Neutrophil (primary cell): Measurements from ENCODE around the gene ANTXRL.
"Not testable (repeated sequence)": the region's sequence is repeated elsewhere in the genome, so short reads cannot be mapped to it uniquely, and the experiment has no call there.

Experiments used
- H3K27ac ChIP-seq: fragments of 200-600 bp; sonication (generic); 2 replicates; pipeline ENCODE4 v1.5.1; 2016; ENCODE audit warnings: mild to moderate bottlenecking, moderate library complexity
- H3K27me3 ChIP-seq: fragments of 200-600 bp; sonication (generic); 2 replicates; pipeline ENCODE4 v1.6.0; 2016; ENCODE audit warnings: mild to moderate bottlenecking
- H3K36me3 ChIP-seq: fragments of 200-600 bp; sonication (generic); 2 replicates; pipeline ENCODE4 v1.5.1; 2017
- H3K4me1 ChIP-seq, 2 experiments: fragments of 200-600 bp in 1 of 2; sonication (generic) in 1 of 2; 1 replicate in 1 of 2; 2 replicates in 1 of 2; pipeline versions ENCODE4 v1.5.1 to v1.6.1; 2013 to 2016; ENCODE audit warnings: low read depth in 1 of 2, low read length in 1 of 2, mild to moderate bottlenecking in 1 of 2, moderate library complexity in 1 of 2; ENCODE audit not compliant: control insufficient read depth in 1 of 2, insufficient read depth in 1 of 2
- H3K4me3 ChIP-seq, 2 experiments: fragments of 200-600 bp in 1 of 2; sonication (generic) in 1 of 2; 1 replicate in 1 of 2; 2 replicates in 1 of 2; pipeline ENCODE4 v1.5.1; 2013 to 2016; ENCODE audit warnings: low read depth in 1 of 2, low read length in 1 of 2, mild to moderate bottlenecking in 1 of 2, moderate library complexity in 1 of 2
- H3K9me3 ChIP-seq: fragments of 200-600 bp; sonication (generic); 2 replicates; pipeline ENCODE4 v1.5.1; 2016
- TF ChIP-seq, protein P1 (sequence below): fragments of 200-600 bp; sonication (generic); IDR thresholded peaks from 2 replicates; pipeline ENCODE4 v1.5.1; 2016; ENCODE audit warnings: antibody characterized with exemption

ANTXRL gene

DNA sequence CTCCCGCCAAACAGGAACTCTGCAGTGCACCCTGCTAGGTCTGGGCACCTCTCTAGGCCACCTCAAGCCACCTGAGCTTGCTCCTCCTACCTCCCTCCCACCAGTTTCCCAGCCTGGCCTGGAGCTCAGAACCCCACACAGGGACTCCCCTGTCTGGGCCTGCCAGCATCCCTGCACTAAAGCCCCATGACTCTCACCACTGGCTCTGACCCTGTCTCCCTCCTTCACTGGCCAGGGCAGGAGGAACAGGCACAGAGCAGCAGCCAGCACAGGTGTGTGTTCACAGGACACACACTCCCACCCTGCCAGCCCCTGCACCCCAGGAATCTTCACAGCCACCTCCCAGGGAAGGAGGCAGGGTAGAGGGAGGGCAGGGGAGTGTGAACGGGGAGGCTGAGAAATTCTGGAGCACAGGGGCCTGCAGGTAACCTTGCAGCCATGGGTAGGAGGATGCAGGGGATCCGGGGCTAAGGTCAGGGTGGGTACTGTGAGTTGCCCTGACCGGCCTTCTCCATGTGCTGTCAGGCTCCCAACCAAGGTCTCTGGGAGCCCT, 13.9 kb upstream of the ANTXRL start:
- Histone ChIP-seq H3K4me1 (no peaks in the 10 kb centered on the region), H3K27me3 (peaks cover 29% of the 10 kb centered on the region), H3K36me3 (no peaks in the 10 kb centered on the region), H3K9me3 (no peaks in the 10 kb centered on the region), H3K4me3 (no peak overlapping the region), H3K27ac (no peak overlapping the region)
- TF ChIP-seq, protein P1, sequence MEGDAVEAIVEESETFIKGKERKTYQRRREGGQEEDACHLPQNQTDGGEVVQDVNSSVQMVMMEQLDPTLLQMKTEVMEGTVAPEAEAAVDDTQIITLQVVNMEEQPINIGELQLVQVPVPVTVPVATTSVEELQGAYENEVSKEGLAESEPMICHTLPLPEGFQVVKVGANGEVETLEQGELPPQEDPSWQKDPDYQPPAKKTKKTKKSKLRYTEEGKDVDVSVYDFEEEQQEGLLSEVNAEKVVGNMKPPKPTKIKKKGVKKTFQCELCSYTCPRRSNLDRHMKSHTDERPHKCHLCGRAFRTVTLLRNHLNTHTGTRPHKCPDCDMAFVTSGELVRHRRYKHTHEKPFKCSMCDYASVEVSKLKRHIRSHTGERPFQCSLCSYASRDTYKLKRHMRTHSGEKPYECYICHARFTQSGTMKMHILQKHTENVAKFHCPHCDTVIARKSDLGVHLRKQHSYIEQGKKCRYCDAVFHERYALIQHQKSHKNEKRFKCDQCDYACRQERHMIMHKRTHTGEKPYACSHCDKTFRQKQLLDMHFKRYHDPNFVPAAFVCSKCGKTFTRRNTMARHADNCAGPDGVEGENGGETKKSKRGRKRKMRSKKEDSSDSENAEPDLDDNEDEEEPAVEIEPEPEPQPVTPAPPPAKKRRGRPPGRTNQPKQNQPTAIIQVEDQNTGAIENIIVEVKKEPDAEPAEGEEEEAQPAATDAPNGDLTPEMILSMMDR: no peak

DNA sequence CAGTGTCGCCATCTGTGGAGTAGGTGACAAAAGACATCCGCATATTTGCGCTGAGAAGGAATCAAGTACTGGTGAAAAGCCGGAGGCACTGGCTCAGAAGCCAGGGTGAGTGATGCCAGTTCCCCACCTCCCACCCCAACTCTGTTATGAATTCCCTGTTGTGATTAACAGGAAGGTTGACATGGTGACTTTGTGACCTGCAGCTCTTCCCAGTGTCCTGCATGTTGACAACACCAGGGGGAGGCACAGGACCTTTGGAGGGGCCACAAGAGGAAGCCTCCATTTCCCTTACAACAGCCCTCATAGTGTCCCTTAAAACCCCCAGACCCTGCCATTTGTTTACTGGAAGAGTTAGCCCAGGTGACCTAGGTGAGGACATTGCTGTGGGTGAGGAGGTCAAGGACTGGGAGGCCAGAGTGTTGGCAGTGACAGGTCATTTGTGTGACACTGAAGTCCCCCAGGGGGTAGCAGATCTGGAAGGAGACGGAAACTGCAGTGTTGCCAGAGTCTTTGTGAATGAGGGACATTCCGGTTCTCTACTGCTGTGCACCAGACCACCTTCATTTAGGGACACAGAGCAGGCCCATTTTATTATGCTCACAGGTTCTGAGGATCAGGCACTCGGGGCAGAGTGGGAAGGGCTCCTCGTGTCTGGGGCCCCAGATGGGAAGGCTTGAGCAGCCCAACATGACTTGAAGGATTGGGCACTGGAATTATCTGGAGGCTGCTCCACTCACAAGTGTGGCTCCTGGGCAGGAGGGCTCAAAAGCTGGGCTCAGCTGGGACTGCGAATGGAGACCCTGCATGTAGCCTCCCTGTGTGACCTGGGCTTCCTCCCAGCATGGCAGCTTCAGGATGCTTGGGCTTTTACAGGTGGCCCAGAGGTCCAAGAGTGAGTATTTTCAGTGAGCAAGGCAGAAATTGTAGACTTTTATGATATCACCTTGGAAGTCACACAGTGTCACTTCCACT, 13.0 kb upstream of the ANTXRL start:
- Histone ChIP-seq H3K9me3 (no peaks in the 10 kb centered on the region), H3K36me3 (no peaks in the 10 kb centered on the region), H3K4me3 (no peak overlapping the region), H3K27me3 (peaks cover 29% of the 10 kb centered on the region), H3K4me1 (no peaks in the 10 kb centered on the region), H3K27ac (no peak overlapping the region)
- TF ChIP-seq, protein P1: peak; percentile 15

DNA sequence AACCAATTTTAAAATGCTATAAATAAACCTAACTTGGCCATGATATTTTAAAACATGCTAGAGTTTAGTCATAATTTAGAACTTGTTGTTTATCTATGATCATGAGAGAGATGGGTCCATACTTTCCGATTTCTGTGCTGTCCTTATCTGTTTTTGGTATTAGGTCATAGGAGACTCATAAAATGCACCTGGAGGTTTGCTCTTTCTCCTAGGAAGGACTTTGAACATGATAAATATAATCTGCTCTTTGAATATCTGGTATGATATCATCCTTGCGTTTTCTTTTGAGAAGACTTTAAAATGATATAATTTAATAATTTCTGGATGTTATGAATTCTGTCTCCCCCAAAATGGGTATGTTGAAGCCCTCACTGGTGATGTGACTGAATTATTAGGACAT, 9.0 kb upstream of the ANTXRL start:
- Histone ChIP-seq H3K27me3 (peaks cover 49% of the 10 kb centered on the region), H3K9me3 (no peaks in the 10 kb centered on the region), H3K4me3 (no peak overlapping the region), H3K36me3 (no peaks in the 10 kb centered on the region), H3K4me1 (peaks cover 4 to 6% of the 10 kb centered on the region in 2 experiments), H3K27ac (no peak overlapping the region)
- TF ChIP-seq, protein P1: no peak

DNA sequence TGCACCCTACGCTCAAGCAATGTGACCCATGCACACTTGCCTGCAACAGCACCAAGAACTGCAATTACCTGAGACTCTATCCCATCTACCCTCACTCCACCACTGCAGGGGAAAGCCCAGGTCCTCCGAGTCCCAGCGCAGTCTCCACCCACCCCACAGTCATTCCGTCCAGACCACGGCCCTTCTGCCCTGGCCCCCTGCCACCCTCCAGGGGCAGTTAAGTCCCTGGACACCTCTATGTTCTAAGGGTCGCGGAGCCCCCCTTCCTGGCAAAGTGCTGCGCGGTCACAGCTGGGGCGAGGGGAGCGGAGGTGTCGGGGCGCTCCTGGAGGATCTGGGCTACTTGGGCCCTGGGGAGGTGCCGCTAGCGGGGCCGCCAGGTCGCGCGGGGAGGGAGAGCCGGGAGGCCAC, 4.4 kb upstream of the ANTXRL start:
- H3K9me3 ChIP-seq, H3K27ac ChIP-seq, H3K36me3 ChIP-seq: not testable (repeated sequence)
- Histone ChIP-seq H3K27me3 (peaks cover 34% of the 10 kb centered on the region), H3K4me3 (peak overlapping the region; percentile 67 to 70), H3K4me1 (peaks cover 38 to 45% of the 10 kb centered on the region in 2 experiments)

GRCh38 chr10:46282842-46283574, 3.8 kb upstream of the ANTXRL start:
- Histone ChIP-seq H3K4me3 (peak overlapping the region; percentile 67 to 70), H3K4me1 (peaks cover 44 to 50% of the 10 kb centered on the region in 2 experiments), H3K9me3 (no peaks in the 10 kb centered on the region), H3K36me3 (no peaks in the 10 kb centered on the region), H3K27me3 (peaks cover 28% of the 10 kb centered on the region), H3K27ac (peak overlapping the region; percentile 41)
- TF ChIP-seq, protein P1: no peak
